ENCODE measurements around the gene CACNA1D.

CACNA1D gene

GRCh38 chr3:53816425-53816824, 322.0 kb downstream of the CACNA1D start:
- TF ChIP-seq ZFX (IDR thresholded peaks at IDR 0.05; ENCODE audit: borderline replicate concordance), result no peak
- no peak for TF ChIP-seq CTCF (IDR thresholded peaks at IDR 0.05)

GRCh38 chr3:53817211-53817610, 322.8 kb downstream of the CACNA1D start:
- TF ChIP-seq CTCF (IDR thresholded peaks at IDR 0.05) (no peak), ZFX (IDR thresholded peaks at IDR 0.05; ENCODE audit: borderline replicate concordance) (no peak)
- H3K27ac ChIP-seq, result no peak overlapping the region

More at GRCh38 chr3:53816425-53816824, 322.0 kb downstream of the CACNA1D start:
- H3K27ac ChIP-seq, result no peak overlapping the region

- H3K27ac ChIP-seq, result no peak overlapping the region
- TF ChIP-seq ZFX (IDR thresholded peaks at IDR 0.05; ENCODE audit: borderline replicate concordance) (no peak), CTCF (IDR thresholded peaks at IDR 0.05) (no peak)
Measured at GRCh38 chr3:53817809-53818208, 323.4 kb downstream of the CACNA1D start.

GRCh38 chr3:53818221-53819162, 324.1 kb downstream of the CACNA1D start:
- no peak overlapping the region for H3K27ac ChIP-seq
- TF ChIP-seq CTCF (IDR thresholded peaks at IDR 0.05), result no peak
- TF ChIP-seq ZFX (IDR thresholded peaks at IDR 0.05; ENCODE audit: borderline replicate concordance), result no peak

DNA sequence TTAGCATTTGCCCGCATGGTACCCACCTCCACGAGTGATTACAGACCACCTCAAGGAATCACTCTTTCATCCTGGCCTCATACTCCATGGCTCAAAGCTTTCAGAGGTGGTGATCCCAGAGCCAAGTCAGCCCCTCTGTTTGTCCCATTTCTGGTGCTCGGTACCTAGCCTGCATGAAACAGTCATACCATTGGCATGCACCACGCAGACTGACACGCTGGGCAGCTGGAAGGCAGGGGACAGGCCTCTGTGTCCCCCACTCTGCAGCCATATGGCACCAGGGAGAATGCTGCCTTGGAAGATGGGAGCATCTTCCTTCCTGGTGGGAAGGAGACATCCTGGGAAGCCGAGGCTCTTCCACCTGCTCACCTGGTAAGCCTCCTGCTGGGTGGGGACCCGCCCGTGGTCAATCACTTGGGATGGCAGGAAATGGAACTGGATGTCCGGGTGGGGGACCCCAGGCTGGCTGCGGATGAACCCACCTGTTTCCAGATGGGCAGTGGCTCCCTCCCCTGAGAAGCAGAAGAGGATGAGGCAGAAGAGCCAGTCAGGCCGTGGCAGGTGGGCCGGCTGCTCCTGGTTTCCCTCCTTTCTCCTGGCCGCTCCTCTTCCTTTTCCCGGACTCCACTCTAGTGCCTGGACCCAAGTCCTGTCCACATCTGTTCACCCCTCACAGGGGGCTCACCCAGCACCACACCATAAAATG, 324.9 kb downstream of the CACNA1D start:
- TF ChIP-seq ZFX (IDR thresholded peaks at IDR 0.05; ENCODE audit: borderline replicate concordance) (no peak), CTCF (IDR thresholded peaks at IDR 0.05) (no peak)
- H3K27ac ChIP-seq, result no peak overlapping the region

GRCh38 chr3:53820084-53820483, 325.7 kb downstream of the CACNA1D start:
- TF ChIP-seq CTCF (IDR thresholded peaks at IDR 0.05), result no peak
- TF ChIP-seq ZFX (IDR thresholded peaks at IDR 0.05; ENCODE audit: borderline replicate concordance), result no peak
- H3K27ac ChIP-seq, result no peak overlapping the region
